HG02885 (cell line): ENCODE results near the gene LGR5.
"Not testable (repeated sequence)": the region's sequence is repeated elsewhere in the genome, so short reads cannot be mapped to it uniquely, and the experiment has no call there.

Experiments used
- ATAC-seq: cut with Tn5 transposase; IDR thresholded peaks from one replicate; pipeline ENCODE4 v1.9.1; 2021; ENCODE audit warnings: mild to moderate bottlenecking; ENCODE audit not compliant: unreplicated experiment, poor library complexity

Gene LGR5

DNA sequence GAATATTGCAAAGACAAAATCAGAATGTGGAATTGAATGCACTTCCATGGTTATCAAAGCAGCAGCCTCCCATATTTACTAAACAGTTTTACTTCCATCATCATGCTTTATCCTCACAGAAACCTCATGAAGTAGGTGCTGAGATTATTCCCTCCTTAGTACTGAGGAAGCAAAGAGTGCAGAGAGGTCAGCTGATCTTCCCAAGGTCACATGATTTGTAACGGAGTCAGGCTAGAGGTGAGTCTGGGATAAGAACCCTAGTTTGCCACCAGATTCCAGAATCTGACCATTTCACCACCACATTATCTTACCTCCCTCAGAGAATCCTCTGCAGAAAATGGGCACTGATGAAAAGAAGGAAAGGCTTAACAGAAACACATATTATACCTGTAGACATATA, 102.0 kb downstream of the LGR5 start:
- no peak for ATAC-seq

GRCh38 chr12:71546322-71546861, 106.8 kb downstream of the LGR5 start:
- ATAC-seq = peak; percentile 61

DNA sequence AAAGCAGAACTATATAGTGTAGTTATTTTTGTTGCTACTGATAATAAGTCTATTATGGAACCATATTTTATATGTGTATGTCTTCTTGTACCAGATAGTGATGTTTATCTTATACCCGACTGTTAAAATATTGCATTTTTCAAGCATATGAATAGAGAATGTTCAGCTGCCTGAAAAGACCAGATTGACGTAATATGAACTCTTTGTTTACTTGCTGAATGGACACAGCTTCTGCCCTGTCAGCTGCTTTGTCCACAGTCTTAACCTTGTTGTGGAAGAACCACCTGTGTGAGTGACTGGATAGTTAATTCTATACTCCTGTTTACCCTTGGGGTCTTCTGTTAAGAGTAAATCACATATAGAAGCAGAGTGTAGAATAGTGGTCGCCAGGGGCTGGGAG, 109.3 kb downstream of the LGR5 start:
- ATAC-seq = no peak

GRCh38 chr12:71551529-71551928, 111.9 kb downstream of the LGR5 start:
- ATAC-seq = no peak

GRCh38 chr12:71552728-71553501, 113.3 kb downstream of the LGR5 start:
- ATAC-seq = no peak

GRCh38 chr12:71555191-71555590, 115.6 kb downstream of the LGR5 start:
- ATAC-seq = no peak

GRCh38 chr12:71555789-71556188, 116.2 kb downstream of the LGR5 start:
- ATAC-seq = not testable (repeated sequence)

- no peak for ATAC-seq
Observed at GRCh38 chr12:71556448-71556847, 116.8 kb downstream of the LGR5 start.

GRCh38 chr12:71556875-71557274, 117.3 kb downstream of the LGR5 start:
- no peak for ATAC-seq

GRCh38 chr12:71558445-71558844, 118.8 kb downstream of the LGR5 start:
- no peak for ATAC-seq

DNA sequence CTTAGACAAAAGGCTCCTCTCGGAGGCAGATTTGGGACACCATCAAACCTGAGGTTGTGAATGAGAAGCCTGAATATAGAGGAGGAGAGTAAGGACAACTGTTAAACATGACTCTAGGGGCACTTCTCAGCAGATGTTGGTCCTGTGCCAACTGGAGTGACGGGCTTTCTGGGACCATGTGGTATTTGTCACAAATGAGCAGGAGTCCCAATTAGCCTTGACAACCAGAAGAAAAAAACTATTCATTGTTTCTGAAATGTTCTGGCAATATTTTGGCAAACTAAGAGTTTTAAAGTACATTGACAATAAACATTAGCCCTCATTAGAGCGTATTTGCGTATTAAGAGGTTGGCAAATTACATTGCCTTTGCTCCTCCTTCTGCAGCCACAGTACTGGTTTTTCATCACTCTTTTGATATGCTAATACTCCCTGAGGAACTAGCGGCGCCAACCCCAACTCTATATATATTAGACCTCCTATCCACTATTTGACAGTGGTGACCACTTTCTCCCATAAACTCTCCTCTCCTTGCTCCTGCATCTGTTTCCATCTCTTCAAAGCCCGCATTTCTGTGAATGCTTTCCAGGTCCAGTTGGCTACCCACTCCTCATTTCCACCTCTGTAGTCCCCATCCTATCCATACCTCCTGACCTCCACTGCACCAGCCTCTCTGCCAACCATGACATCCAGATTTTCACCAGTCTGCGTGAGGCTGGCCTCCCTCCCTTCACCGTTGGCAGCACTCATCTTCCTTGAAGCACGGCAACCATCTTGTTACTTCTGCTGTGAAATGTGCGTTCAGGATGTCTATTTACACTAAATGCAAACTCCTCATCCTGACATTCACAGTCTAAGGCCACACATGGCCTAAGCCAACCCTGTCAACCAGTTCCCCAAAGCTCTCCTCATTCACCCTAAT, 123.3 kb downstream of the LGR5 start:
- ATAC-seq = no peak

DNA sequence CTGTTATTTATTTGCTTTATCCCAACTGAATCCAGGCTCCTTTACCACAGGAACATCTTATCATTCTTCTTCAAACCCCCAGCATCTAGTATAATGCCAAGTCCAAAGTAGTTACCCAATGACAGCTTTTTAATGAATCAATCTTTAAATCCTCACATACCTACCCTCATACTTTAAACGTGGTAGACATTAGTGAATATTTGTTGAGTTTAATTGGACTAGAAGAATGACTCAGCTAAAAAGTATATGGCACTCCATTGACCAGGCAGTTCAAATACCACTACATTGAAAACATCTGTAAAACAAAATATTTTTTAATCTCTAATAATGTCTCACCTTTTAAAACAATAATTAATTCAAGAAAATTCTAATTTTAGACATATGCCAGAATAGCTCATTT, 125.9 kb downstream of the LGR5 start:
- no peak for ATAC-seq

- ATAC-seq = no peak
Observed at GRCh38 chr12:71566655-71567054, 127.1 kb downstream of the LGR5 start.

DNA sequence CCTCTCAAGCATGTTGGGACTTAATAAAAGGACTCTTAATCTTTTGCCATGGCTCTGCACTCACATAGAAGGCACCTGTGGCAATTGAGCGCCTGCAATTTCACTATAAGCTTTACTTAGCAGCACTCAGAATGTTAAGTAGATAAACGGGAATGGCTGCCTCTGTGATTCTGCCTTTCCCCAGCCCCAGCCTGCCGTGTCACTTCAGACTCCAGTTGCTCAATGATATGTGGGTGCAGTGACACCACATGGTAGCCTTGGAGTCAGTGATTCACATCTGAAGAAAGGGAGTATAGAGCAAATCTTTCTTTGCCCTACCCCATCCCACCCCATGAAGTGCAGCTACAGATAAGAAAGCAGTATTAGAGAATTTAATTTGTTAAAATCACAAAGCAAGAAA, 127.9 kb downstream of the LGR5 start:
- no peak for ATAC-seq

GRCh38 chr12:71569885-71570284, 130.3 kb downstream of the LGR5 start:
- not testable (repeated sequence) for ATAC-seq

DNA sequence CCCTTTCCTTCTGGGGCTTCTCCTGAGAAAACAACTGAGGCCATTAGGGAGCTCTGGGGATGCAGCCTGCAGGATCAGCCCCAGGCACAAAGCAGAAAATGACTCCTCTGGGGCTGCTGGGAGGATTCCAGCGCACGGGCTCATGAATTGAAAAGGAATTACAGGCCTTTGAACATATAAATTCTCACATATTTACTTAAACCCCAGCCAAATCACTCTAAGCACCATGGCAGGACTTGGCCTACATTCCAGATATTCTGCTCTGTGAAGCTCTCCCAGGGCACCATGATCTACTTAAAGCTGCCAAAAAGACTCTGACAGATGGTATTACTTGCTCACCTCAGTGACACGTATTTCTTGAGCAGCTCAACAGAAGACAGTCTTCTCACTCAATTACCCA, 136.9 kb downstream of the LGR5 start:
- ATAC-seq = no peak

DNA sequence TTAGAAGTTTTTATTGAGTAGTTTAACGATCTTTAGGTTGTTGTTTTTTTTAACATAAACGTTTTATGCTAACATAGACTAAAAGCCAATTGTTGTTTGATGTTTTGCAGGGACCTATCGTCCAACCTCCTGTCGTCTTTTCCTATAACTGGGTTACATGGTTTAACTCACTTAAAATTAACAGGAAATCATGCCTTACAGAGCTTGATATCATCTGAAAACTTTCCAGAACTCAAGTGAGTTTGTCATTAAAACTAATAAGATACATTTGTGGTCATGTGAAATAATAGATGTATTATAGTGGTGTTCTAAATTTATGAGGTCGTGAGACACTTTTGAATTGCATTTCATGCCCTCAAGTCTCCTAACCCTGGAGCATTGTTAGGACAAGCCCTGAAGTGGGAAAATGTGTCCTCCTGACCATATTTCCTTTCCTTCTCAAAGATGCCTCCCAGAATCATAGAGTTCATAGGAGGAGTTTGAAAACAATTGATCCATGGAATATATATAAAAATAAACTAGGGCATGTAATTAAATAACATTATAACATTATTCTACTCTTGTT, 139.2 kb downstream of the LGR5 start:
- ATAC-seq = no peak

- no peak for ATAC-seq
Observed at GRCh38 chr12:71581206-71581605, 141.6 kb downstream of the LGR5 start.

DNA sequence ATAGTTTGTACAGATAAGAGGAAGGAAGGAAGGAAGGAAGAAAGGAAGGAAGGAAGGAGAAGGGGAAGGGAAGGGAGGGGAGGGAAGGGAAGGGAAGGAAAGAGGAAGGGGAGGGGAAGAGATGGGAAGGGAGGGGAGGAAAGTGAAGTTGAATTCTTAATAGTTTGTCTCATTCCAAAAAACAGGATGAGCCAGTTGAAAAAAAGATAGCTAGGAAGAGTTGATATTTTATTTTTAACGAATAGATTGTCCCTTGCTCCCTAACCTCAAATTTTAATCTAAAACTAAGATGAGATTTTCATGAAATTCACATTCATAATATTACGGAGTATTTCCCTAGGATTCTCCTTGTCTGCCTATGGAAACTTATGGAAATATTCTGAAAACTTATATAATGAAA, 143.3 kb downstream of the LGR5 start:
- ATAC-seq = no peak

DNA sequence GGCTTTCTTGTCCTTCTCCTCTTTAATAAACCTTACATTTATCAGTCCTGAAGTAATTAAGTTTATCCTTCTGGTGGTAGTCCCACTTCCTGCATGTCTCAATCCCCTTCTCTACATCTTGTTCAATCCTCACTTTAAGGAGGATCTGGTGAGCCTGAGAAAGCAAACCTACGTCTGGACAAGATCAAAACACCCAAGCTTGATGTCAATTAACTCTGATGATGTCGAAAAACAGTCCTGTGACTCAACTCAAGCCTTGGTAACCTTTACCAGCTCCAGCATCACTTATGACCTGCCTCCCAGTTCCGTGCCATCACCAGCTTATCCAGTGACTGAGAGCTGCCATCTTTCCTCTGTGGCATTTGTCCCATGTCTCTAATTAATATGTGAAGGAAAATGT, 144.8 kb downstream of the LGR5 start:
- no peak for ATAC-seq

DNA sequence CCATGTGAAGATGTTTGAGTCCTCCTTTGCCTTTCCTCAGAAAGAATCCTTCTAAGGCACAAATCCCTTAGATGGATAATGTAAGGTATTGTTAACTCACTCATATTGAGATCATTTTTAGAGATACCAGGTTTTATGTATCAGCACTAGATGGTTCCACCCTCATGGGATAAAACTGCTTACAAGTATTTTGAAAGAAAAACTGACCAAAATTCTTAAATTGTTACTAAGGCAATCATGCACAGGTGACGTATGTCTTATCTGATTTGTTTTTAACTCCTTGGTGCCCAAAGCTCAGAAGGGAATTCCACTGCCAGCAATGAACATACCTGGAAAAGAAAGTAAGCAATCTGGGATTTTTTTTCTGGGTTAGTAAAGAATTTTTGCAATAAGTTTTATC, 145.6 kb downstream of the LGR5 start:
- ATAC-seq = no peak
